ENCODE results near the gene CPSF4L.

Gene CPSF4L

GRCh38 chr17:73199751-73200317, 61.8 kb downstream of the CPSF4L start:
- no peak for DNase-seq

DNA sequence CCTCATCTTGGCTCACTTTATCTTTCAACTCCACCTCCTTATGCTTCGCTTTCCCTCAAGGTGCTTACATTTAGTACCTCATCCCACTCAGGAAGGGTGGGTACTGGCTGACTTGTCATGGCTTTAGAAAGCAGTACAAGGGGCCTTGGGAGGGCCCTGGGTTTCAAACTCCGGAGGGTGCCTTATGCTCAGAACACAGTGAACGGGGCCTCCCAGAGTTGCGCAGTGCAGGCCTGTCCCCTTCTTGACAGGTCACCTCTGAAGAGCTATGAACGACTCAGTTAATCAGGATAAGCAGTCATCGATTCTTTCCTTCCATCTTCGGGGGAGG, 62.8 kb downstream of the CPSF4L start:
- DNase-seq: no peak
